DND-41 (cell line): ENCODE measurements around the gene CPPED1.

ENCODE experiments used
- EZH2 ChIP-seq: IDR thresholded peaks from 3 replicates; pipeline ENCODE4 v1.6.1; 2012; ENCODE audit warnings: borderline replicate concordance, low read depth, mild to moderate bottlenecking, moderate library complexity, low read length, inconsistent platforms; ENCODE audit not compliant: severe bottlenecking
- TF ChIP-seq, protein P1 (sequence below): IDR thresholded peaks from 2 replicates; pipeline ENCODE4 v1.5.1; 2012; ENCODE audit warnings: borderline replicate concordance, low read length, moderate library complexity, mild to moderate bottlenecking; ENCODE audit not compliant: poor library complexity, severe bottlenecking; ENCODE audit errors: extremely low read depth

DNA sequence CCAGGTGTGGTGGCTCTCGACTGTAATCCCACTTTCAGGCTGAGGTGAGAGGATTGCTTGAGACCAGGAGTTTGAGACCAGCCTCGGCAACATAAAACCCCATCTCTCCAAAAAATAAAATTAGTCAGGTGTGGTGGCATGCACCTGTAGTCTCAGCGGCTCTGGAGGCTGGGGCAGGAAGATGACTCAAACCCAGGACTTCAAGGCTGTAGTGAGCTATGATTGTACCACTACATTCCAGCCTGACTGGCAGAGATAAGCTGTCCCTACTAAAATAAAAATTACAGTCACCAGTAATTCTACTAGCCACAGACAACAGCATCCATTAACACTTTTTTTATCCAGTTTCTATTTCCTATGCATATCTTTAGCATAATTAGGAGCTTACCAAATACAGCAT lies 176.3 kb downstream of the CPPED1 start:
- TF ChIP-seq, protein P1, sequence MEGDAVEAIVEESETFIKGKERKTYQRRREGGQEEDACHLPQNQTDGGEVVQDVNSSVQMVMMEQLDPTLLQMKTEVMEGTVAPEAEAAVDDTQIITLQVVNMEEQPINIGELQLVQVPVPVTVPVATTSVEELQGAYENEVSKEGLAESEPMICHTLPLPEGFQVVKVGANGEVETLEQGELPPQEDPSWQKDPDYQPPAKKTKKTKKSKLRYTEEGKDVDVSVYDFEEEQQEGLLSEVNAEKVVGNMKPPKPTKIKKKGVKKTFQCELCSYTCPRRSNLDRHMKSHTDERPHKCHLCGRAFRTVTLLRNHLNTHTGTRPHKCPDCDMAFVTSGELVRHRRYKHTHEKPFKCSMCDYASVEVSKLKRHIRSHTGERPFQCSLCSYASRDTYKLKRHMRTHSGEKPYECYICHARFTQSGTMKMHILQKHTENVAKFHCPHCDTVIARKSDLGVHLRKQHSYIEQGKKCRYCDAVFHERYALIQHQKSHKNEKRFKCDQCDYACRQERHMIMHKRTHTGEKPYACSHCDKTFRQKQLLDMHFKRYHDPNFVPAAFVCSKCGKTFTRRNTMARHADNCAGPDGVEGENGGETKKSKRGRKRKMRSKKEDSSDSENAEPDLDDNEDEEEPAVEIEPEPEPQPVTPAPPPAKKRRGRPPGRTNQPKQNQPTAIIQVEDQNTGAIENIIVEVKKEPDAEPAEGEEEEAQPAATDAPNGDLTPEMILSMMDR: no peak
- no peak for TF ChIP-seq EZH2
